ENCODE measurements around the gene VANGL2. TPM values are rescaled to one million over a fixed set of nuclear protein-coding genes. Genes with fewer than 3 reads are reported as not detected.

VANGL2 gene
- total and polyA plus RNA-seq, 2 of the 4 experiments (the other 2 are of a cell fraction), result 0.36 to 3.6 TPM

DNA sequence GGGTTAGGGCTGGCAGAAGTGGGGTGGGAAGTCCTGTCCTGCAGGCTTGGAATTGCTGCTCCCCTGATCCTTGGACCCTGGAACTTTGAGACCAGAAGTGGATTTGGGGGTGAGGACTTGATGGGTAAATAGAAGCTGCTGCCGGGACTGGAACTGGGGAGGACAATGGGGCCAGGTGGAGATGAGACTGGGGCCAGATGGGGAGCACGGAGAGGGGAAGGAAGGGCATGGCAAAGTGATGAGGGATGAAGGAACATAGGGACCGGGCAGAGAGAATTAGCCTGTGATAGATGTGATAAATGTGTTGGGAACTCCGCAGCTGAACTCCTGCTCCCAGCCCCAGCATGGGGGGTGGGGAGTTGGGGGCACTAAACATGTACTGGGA is 32.9 kb upstream of the VANGL2 start:
- Histone ChIP-seq H3K36me3 (ENCODE audit: control insufficient read depth, insufficient read depth, low read length) (no peaks in the 10 kb centered on the region), H4K5ac (ENCODE audit: low read depth, low read length) (no peak overlapping the region), H3K4me3 (ENCODE audit: insufficient read depth, low read depth, low read length) (no peak overlapping the region), H4K8ac (ENCODE audit: low read depth in 2 of 2, low read length in 2 of 2) (no peak overlapping the region), H3K18ac (ENCODE audit: low read depth, low read length) (no peak overlapping the region), H2AK9ac (replicated peaks; ENCODE audit: low read depth, low read length, poor library complexity) (no peak overlapping the region), H3K14ac (replicated peaks; ENCODE audit: low read depth, low read length) (no peak overlapping the region), H3K9ac (ENCODE audit: low read depth, low read length) (no peak overlapping the region), H3K27me3 (ENCODE audit: control insufficient read depth, insufficient read depth, low read length) (peaks cover 6% of the 10 kb centered on the region; the same call in 1 of the 2 replicates), H2BK5ac (ENCODE audit: low read depth, low read length, poor library complexity, severe bottlenecking) (no peak overlapping the region), H3K27ac (ENCODE audit: insufficient read depth, low read length) (no peak overlapping the region), H2BK15ac (ENCODE audit: low read depth, low read length) (no peak overlapping the region), H2AFZ (replicated peaks; ENCODE audit: low read length, poor library complexity) (no peak overlapping the region), H3K23ac (ENCODE audit: low read depth, low read length) (no peak overlapping the region), H3K4me1 (ENCODE audit: control insufficient read depth, insufficient read depth, low read length) (no peaks in the 10 kb centered on the region; the same call in 1 of the 2 replicates), H4K91ac (ENCODE audit: insufficient read depth, low read depth, low read length) (no peak overlapping the region), H3K9me1 (ENCODE audit: insufficient read depth, low read length) (no peaks in the 10 kb centered on the region), H2BK120ac (ENCODE audit: low read depth, low read length) (no peak overlapping the region), H3K4ac (ENCODE audit: low read depth, low read length) (no peak overlapping the region), H3K9me3 (ENCODE audit: control insufficient read depth, insufficient read depth, low read length) (no peaks in the 10 kb centered on the region), H3K56ac (ENCODE audit: extremely low read depth, insufficient read depth, low read length) (no peak overlapping the region), H3K4me2 (ENCODE audit: low read depth, low read length) (no peak overlapping the region), H2AK5ac (ENCODE audit: low read depth, low read length) (no peak overlapping the region), H4K20me1 (ENCODE audit: insufficient read depth, low read length) (no peaks in the 10 kb centered on the region), H2BK20ac (ENCODE audit: low read depth, low read length) (no peak overlapping the region), H3K79me1 (ENCODE audit: low read depth in 1 of 2, low read length in 2 of 2) (no peaks in the 10 kb centered on the region)
- in situ Hi-C loops (cut with MboI; ENCODE audit: low sequenced_read_pairs) (no loop called here), intact Hi-C loops (cut with micrococcal nuclease) (no loop called here), dilution Hi-C loops (cut with HindIII; ENCODE audit: low sequenced_read_pairs, unreplicated experiment) (no loop called here)
- no TSS peak for BruUV-seq (replicated peaks)
- DNase-seq, result no peak
- ChIA-PET POLR2A (ENCODE audit: unreplicated experiment) (no interaction called here), CTCF (no interaction called here)
- 60% methylated on average over 2 of the region's 4 CpGs; no CpG with 5 or more reads in 1 of the 2 experiments for WGBS, 2 experiments (ENCODE audit: extremely low coverage in 2 of 2, insufficient read length in 1 of 2)
- no peak for ATAC-seq (ENCODE audit: low read depth)
- TF ChIP-seq MAFK (IDR thresholded peaks at IDR 0.05; ENCODE audit: low read depth, low read length) (no peak), CHD1 (IDR thresholded peaks at IDR 0.05; ENCODE audit: low read depth, low read length) (no peak), MAZ (IDR thresholded peaks at IDR 0.05; ENCODE audit: borderline replicate concordance, low read depth, low read length) (no peak)

Measured in IMR-90 (cell line).